ENCODE data around the gene LINC01488. TPM values are rescaled to one million over a fixed set of nuclear protein-coding genes. Genes with fewer than 3 reads are reported as not detected.

Gene LINC01488
- total RNA-seq, 2 donors from 2014 or later = not detected

GRCh38 chr11:69448471-69449284 lies 32.8 kb upstream of the LINC01488 start:
- H3K9ac ChIP-seq (ENCODE audit: low read depth in 2 of 2, low read length in 2 of 2) = no peak overlapping the region
- TF ChIP-seq, protein P1, sequence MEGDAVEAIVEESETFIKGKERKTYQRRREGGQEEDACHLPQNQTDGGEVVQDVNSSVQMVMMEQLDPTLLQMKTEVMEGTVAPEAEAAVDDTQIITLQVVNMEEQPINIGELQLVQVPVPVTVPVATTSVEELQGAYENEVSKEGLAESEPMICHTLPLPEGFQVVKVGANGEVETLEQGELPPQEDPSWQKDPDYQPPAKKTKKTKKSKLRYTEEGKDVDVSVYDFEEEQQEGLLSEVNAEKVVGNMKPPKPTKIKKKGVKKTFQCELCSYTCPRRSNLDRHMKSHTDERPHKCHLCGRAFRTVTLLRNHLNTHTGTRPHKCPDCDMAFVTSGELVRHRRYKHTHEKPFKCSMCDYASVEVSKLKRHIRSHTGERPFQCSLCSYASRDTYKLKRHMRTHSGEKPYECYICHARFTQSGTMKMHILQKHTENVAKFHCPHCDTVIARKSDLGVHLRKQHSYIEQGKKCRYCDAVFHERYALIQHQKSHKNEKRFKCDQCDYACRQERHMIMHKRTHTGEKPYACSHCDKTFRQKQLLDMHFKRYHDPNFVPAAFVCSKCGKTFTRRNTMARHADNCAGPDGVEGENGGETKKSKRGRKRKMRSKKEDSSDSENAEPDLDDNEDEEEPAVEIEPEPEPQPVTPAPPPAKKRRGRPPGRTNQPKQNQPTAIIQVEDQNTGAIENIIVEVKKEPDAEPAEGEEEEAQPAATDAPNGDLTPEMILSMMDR (IDR thresholded peaks at IDR 0.05) = no peak
- H3K27me3 ChIP-seq = no peaks in the 10 kb centered on the region
- intact Hi-C loops (cut with DNase I) = no loop called here
- no peak for DNase-seq
- H3K36me3 ChIP-seq = no peaks in the 10 kb centered on the region
- H3K9me3 ChIP-seq = no peaks in the 10 kb centered on the region
- H3K27ac ChIP-seq = no peak overlapping the region
- H3K4me3 ChIP-seq = no peak overlapping the region
- peaks cover 4% of the 10 kb centered on the region for H3K4me1 ChIP-seq

DNA sequence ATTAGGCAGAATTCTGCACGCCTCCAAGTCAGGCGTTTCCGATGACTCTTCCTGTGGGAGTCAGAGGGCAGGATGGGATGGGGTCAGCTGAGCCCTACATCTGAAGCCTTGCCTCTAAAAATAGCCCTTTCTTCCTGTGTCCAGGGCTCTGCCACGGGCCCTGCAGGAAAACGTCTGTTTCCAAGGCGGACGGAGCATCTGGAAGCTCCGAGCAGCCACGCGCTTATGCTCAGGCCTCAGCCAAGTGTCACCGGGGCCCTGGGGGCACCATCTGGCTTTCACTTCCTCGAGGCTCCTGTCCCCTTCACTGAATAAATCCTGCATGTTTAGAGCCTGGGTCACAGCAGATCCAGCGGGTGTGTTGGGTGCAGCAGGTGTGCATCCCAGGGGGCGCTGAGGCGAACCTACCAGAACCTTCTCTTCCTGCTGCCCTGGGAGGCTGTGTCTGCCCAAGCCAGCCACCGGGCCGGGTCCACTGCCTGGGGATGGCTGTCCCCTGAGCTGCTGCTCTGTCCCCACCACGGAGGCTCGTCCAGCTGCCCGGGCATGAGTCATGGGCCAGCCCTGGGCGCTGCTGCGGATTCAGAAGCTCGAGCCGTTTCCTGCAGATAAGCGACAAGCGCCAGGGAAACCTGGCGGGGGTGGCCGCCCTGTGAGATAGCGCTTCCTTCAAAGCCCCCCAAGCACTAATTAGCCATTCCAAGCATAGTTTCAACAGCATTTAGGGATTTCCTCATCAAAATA lies 32.0 kb upstream of the LINC01488 start:
- Histone ChIP-seq H3K4me3 (no peak overlapping the region), H3K9me3 (no peaks in the 10 kb centered on the region), H3K27me3 (no peaks in the 10 kb centered on the region), H3K27ac (no peak overlapping the region), H3K9ac (ENCODE audit: low read depth in 2 of 2, low read length in 2 of 2) (no peak overlapping the region), H3K4me1 (no peaks in the 10 kb centered on the region), H3K36me3 (no peaks in the 10 kb centered on the region)
- intact Hi-C loops (cut with DNase I) = no loop called here
- TF ChIP-seq, protein P1 (IDR thresholded peaks at IDR 0.05) = no peak
- no peak for DNase-seq

DNA sequence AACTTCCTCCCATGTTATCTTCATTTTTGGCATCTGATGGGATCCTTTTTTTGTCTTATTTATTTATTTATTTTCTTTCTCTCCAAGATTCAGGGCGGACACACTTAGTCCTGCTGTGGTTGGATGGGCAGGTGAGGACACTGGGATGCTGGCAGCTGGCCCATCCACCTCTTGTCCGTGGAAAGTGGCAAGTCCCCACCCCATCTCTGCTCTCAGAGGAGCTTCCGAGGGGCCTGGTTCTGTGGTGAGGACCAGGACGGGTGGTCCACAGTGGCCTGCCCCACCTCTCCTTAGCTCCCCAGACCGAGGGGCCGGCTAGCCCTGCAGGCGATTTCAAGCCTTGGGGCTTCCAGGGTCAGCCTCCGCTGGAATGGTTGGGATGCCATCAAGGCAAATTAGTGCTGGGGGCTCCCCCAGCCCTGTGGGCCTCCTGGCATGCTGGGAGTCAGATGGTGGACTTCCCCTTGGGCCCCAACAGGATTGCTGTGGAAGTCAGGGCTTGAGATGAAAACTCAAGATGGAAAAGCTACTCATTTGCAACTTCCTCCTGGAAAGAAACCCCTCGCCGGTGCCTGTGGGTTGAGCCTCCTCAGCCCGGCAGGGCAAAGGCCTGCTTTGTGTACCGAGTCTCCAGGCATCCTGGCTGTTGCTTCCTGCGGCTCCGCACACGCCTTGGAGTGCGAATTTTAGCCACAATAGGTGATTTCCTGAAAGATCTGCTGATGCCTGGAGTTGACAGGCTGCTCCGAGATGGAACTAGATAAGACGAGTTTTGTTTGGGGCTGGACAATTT lies 31.2 kb upstream of the LINC01488 start:
- H3K9me3 ChIP-seq = no peaks in the 10 kb centered on the region
- no peaks in the 10 kb centered on the region for H3K27me3 ChIP-seq
- no peak for DNase-seq
- no peak overlapping the region for H3K4me3 ChIP-seq
- no peaks in the 10 kb centered on the region for H3K36me3 ChIP-seq
- TF ChIP-seq, protein P1 (IDR thresholded peaks at IDR 0.05) = no peak
- intact Hi-C loops (cut with DNase I) = no loop called here
- H3K9ac ChIP-seq (ENCODE audit: low read depth in 2 of 2, low read length in 2 of 2) = no peak overlapping the region
- no peaks in the 10 kb centered on the region for H3K4me1 ChIP-seq
- H3K27ac ChIP-seq = no peak overlapping the region

GRCh38 chr11:69450857-69451220 lies 30.6 kb upstream of the LINC01488 start:
- TF ChIP-seq, protein P1 (IDR thresholded peaks at IDR 0.05) = no peak
- Histone ChIP-seq H3K27ac (no peak overlapping the region), H3K4me1 (no peaks in the 10 kb centered on the region), H3K9me3 (no peaks in the 10 kb centered on the region), H3K9ac (ENCODE audit: low read depth in 2 of 2, low read length in 2 of 2) (no peak overlapping the region), H3K36me3 (no peaks in the 10 kb centered on the region), H3K4me3 (no peak overlapping the region), H3K27me3 (no peaks in the 10 kb centered on the region)
- intact Hi-C loops (cut with DNase I) = no loop called here
- no peak for DNase-seq

DNA sequence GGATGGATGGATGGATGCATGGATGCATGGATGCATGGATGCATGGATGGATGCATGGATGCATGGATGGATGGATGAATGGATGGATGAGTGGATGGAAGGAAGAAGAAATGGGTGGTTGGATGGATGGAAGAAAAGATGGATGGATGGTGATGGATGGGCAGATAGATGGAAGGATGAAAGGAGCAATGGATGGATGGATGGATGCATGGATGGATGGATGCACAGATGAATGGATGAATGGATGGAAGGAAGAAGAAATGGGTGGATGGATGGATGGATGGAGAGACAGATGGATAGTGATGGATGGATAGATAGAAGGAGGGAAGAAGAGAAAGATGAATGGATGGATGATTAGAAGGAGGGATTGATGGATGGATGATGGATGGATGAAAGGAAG lies 30.2 kb upstream of the LINC01488 start:
- intact Hi-C loops (cut with DNase I) = no loop called here
- no peak overlapping the region for H3K9ac ChIP-seq (ENCODE audit: low read depth in 2 of 2, low read length in 2 of 2)
- H3K4me1 ChIP-seq = no peaks in the 10 kb centered on the region
- no peak for DNase-seq
- no peaks in the 10 kb centered on the region for H3K36me3 ChIP-seq
- no peaks in the 10 kb centered on the region for H3K9me3 ChIP-seq
- TF ChIP-seq, protein P1 (IDR thresholded peaks at IDR 0.05) = no peak
- no peak overlapping the region for H3K4me3 ChIP-seq
- H3K27me3 ChIP-seq = no peaks in the 10 kb centered on the region
- no peak overlapping the region for H3K27ac ChIP-seq
